DMS114 treated with DMSO at 0.1 percent for 48 hours (cell line): ENCODE data around the gene CWC22.
"Not testable (repeated sequence)": the region's sequence is repeated elsewhere in the genome, so short reads cannot be mapped to it uniquely, and the experiment has no call there.

ENCODE experiments used
- DNase-seq: peaks from one replicate; lab custom pipeline; 2025; ENCODE audit not compliant: unreplicated experiment; lab: John Stamatoyannopoulos, UW

The CWC22 gene

GRCh38 chr2:180003559-180003958 lies 3.5 kb downstream of the CWC22 start:
- DNase-seq: no peak

- no peak for DNase-seq
These were observed 4.0 kb downstream of the CWC22 start for GRCh38 chr2:180003073-180003472.

GRCh38 chr2:180002198-180002770 lies 4.8 kb downstream of the CWC22 start:
- no peak for DNase-seq

GRCh38 chr2:180001726-180002125 lies 5.4 kb downstream of the CWC22 start:
- DNase-seq: no peak

- no peak for DNase-seq
These were observed 6.7 kb downstream of the CWC22 start for GRCh38 chr2:180000434-180000833.

GRCh38 chr2:179999000-179999399 lies 8.1 kb downstream of the CWC22 start:
- DNase-seq: no peak

GRCh38 chr2:179995741-179996515 lies 11.2 kb downstream of the CWC22 start:
- DNase-seq: no peak

GRCh38 chr2:179991344-179991743 lies 15.8 kb downstream of the CWC22 start:
- DNase-seq: no peak

GRCh38 chr2:179990676-179991317 lies 16.3 kb downstream of the CWC22 start:
- DNase-seq: no peak

GRCh38 chr2:179987916-179988315 lies 19.2 kb downstream of the CWC22 start:
- DNase-seq: no peak

GRCh38 chr2:179985163-179985820 lies 21.8 kb downstream of the CWC22 start:
- DNase-seq: no peak

- no peak for DNase-seq
These were observed 23.7 kb downstream of the CWC22 start for GRCh38 chr2:179983250-179983932.

- no peak for DNase-seq
These were observed 26.0 kb downstream of the CWC22 start for GRCh38 chr2:179981085-179981484.

GRCh38 chr2:179974761-179975160 lies 32.3 kb downstream of the CWC22 start:
- DNase-seq: no peak

GRCh38 chr2:179966778-179967394 lies 40.2 kb downstream of the CWC22 start:
- DNase-seq: no peak

GRCh38 chr2:179965291-179966258 lies 41.5 kb downstream of the CWC22 start:
- DNase-seq: no peak

GRCh38 chr2:179963626-179964025 lies 43.5 kb downstream of the CWC22 start:
- DNase-seq: no peak

GRCh38 chr2:179958251-179958650 lies 48.8 kb downstream of the CWC22 start:
- DNase-seq: not testable (repeated sequence)

GRCh38 chr2:179954026-179954425 lies 53.1 kb downstream of the CWC22 start:
- no peak for DNase-seq

- DNase-seq: no peak
These were observed 53.7 kb downstream of the CWC22 start for GRCh38 chr2:179953359-179953758.
